Trophoblast cell (in vitro differentiated cells and primary cell): Measurements from ENCODE around the gene EHD2. TPM values are rescaled to one million over a fixed set of nuclear protein-coding genes. Genes with fewer than 3 reads are reported as not detected.
"Not testable (repeated sequence)": the region's sequence is repeated elsewhere in the genome, so short reads cannot be mapped to it uniquely, and the experiment has no call there.

Experiments
- DNase-seq, 2 donors: peaks; one replicate each; pipeline ENCODE4 v3.0.0-alpha.2; 2016
- H2AFZ ChIP-seq: 2 replicates; pipeline ENCODE4 v1.6.1; 2013; ENCODE audit warnings: low read length, moderate library complexity, mild to moderate bottlenecking; ENCODE audit not compliant: insufficient read depth, poor library complexity
- H2AK5ac ChIP-seq: 2 replicates; pipeline ENCODE4 v1.6.1; 2013; ENCODE audit warnings: mild to moderate bottlenecking, low read length
- H2BK120ac ChIP-seq: 2 replicates; pipeline ENCODE4 v1.6.1; 2013; ENCODE audit warnings: low read length, mild to moderate bottlenecking, moderate library complexity; ENCODE audit not compliant: insufficient read depth, poor library complexity
- H2BK12ac ChIP-seq: 2 replicates; pipeline ENCODE4 v1.6.1; 2013; ENCODE audit warnings: mild to moderate bottlenecking, low read length, moderate library complexity
- H2BK5ac ChIP-seq: 2 replicates; pipeline ENCODE4 v1.6.1; 2013; ENCODE audit warnings: low read length, low read depth, moderate library complexity, mild to moderate bottlenecking; ENCODE audit not compliant: poor library complexity
- H3K14ac ChIP-seq: 2 replicates; pipeline ENCODE4 v1.6.1; 2013; ENCODE audit warnings: mild to moderate bottlenecking, low read length
- H3K18ac ChIP-seq: 2 replicates; pipeline ENCODE4 v1.6.1; 2013; ENCODE audit warnings: mild to moderate bottlenecking, low read length
- H3K23ac ChIP-seq: 2 replicates; pipeline ENCODE4 v1.6.1; 2013; ENCODE audit warnings: low read length
- H3K27ac ChIP-seq: 2 replicates; pipeline ENCODE4 v1.5.1; 2013; ENCODE audit warnings: low read depth, mild to moderate bottlenecking, inconsistent platforms, low read length, moderate library complexity
- H3K27me3 ChIP-seq: 2 replicates; pipeline ENCODE4 v1.6.1; 2013; ENCODE audit warnings: inconsistent platforms, mild to moderate bottlenecking, low read length, moderate library complexity; ENCODE audit not compliant: insufficient read depth
- H3K36me3 ChIP-seq, 2 experiments: 1 replicate in 1 of 2; 2 replicates in 1 of 2; pipeline ENCODE4 v1.6.1; 2013; ENCODE audit warnings: low read length in 2 of 2, mild to moderate bottlenecking in 2 of 2, moderate library complexity in 1 of 2; ENCODE audit not compliant: insufficient read depth in 2 of 2, control insufficient read depth in 1 of 2
- H3K4ac ChIP-seq: 2 replicates; pipeline ENCODE4 v1.6.1; 2013; ENCODE audit warnings: low read depth, mild to moderate bottlenecking, low read length, moderate library complexity
- H3K4me1 ChIP-seq, 2 experiments: 1 replicate in 1 of 2; 2 replicates in 1 of 2; pipeline ENCODE4 v1.6.1; 2013; ENCODE audit warnings: low read length in 2 of 2, mild to moderate bottlenecking in 2 of 2, moderate library complexity in 1 of 2; ENCODE audit not compliant: insufficient read depth in 2 of 2, control insufficient read depth in 1 of 2
- H3K4me2 ChIP-seq: 2 replicates; pipeline ENCODE4 v1.6.1; 2013; ENCODE audit warnings: inconsistent platforms, mild to moderate bottlenecking, low read length, moderate library complexity
- H3K4me3 ChIP-seq: 2 replicates; pipeline ENCODE4 v1.5.1; 2013; ENCODE audit warnings: mild to moderate bottlenecking, low read depth, low read length, inconsistent platforms
- H3K79me1 ChIP-seq: one replicate; pipeline ENCODE4 v1.6.1; 2013; ENCODE audit warnings: low read length
- H3K79me2 ChIP-seq: 2 replicates; pipeline ENCODE4 v1.6.1; 2013; ENCODE audit warnings: low read length, mild to moderate bottlenecking; ENCODE audit not compliant: control insufficient read depth, insufficient read depth, poor library complexity
- H3K9ac ChIP-seq: 2 replicates; pipeline ENCODE4 v1.6.1; 2013; ENCODE audit warnings: mild to moderate bottlenecking, low read length
- H3K9me3 ChIP-seq: 2 replicates; pipeline ENCODE4 v1.6.1; 2013; ENCODE audit warnings: low read depth, mild to moderate bottlenecking, control low read depth, inconsistent platforms, low read length; ENCODE audit not compliant: insufficient read depth
- H4K12ac ChIP-seq: 2 replicates; pipeline ENCODE4 v1.6.1; 2013; ENCODE audit warnings: low read depth, mild to moderate bottlenecking, low read length, moderate library complexity
- H4K8ac ChIP-seq: 2 replicates; pipeline ENCODE4 v1.6.1; 2013; ENCODE audit warnings: low read depth, mild to moderate bottlenecking, low read length, moderate library complexity
- H4K91ac ChIP-seq: one replicate; pipeline ENCODE4 v1.6.1; 2013; ENCODE audit warnings: low read depth, mild to moderate bottlenecking, low read length, moderate library complexity
- WGBS: extraction: QIAGEN DNeasy Blood & Tissue Kit; methylation state at CpG from one replicate; pipeline ENCODE4 v1.1.7; 2013; ENCODE audit warnings: missing lambda C conversion rate; ENCODE audit not compliant: insufficient read length, insufficient coverage; ENCODE audit errors: extremely low coverage; 5-methylcytosine and 5-hydroxymethylcytosine counted together
- polyA plus RNA-seq: library from polyadenylated mRNA; stranded (reverse); fragments of 200-250 nt; gene quantifications from 2 replicates; pipeline ENCODE4 v1.2.3, GENCODE V29; 2013

The EHD2 gene
- 47.6 and 50.3 TPM in 2 replicates for polyA plus RNA-seq

GRCh38 chr19:47713046-47714021 is at the start of gene EHD2:
Gene EHD2, plus strand, starts transcription at chr19:47713422. Its CDS starts 3,191 bp downstream, at chr19:47716613.
- Histone ChIP-seq H3K18ac (peak within 1 kb of the TSS; percentile 93), H2BK120ac (peak within 1 kb of the TSS; percentile 70), H3K4me3 (peak within 1 kb of the TSS; percentile 73), H2AFZ (peak within 1 kb of the TSS; percentile 73), H3K79me2 (peaks cover 5% of the 10 kb centered on the region), H3K4me1 (peaks cover 0 to 6% of the 10 kb centered on the region in 2 experiments), H3K27me3 (no peaks in the 10 kb centered on the region), H4K91ac (peak within 1 kb of the TSS; percentile 93), H3K4me2 (peak within 1 kb of the TSS; percentile 38), H3K4ac (peak within 1 kb of the TSS; percentile 82), H4K12ac (peak within 1 kb of the TSS; percentile 67), H3K36me3 (peaks cover 10% of the 10 kb centered on the region in 2 experiments), H3K23ac (no peak within 1 kb of the TSS), H2AK5ac (peak within 1 kb of the TSS; percentile 57), H3K9me3 (peaks cover 2% of the 10 kb centered on the region), H3K27ac (no peak within 1 kb of the TSS), H2BK12ac (peak within 1 kb of the TSS; percentile 23), H3K79me1 (peaks cover 4% of the 10 kb centered on the region), H3K14ac (peak within 1 kb of the TSS; percentile 93), H4K8ac (peak within 1 kb of the TSS; percentile 90), H2BK5ac (peak within 1 kb of the TSS; percentile 50), H3K9ac (no peak within 1 kb of the TSS)
- DNase-seq: peak in 1 of 2 donors; percentile 40
- no CpG with 5 or more reads among the region's 52 CpGs for WGBS

- H3K9me3 ChIP-seq: no peaks in the 10 kb centered on the region
- no peak overlapping the region for H4K8ac ChIP-seq
- no peak overlapping the region for H4K91ac ChIP-seq
- H2AFZ ChIP-seq: no peak overlapping the region
- no peak overlapping the region for H2BK12ac ChIP-seq
- no peak overlapping the region for H3K4me3 ChIP-seq
- DNase-seq: peak; percentile 54 to 92
- H3K4me2 ChIP-seq: peak overlapping the region; percentile 39
- peaks cover 5 to 9% of the 10 kb centered on the region in 2 experiments for H3K36me3 ChIP-seq
- H2AK5ac ChIP-seq: no peak overlapping the region
- no peak overlapping the region for H3K18ac ChIP-seq
- H3K79me1 ChIP-seq: peaks cover 12% of the 10 kb centered on the region
- no peak overlapping the region for H3K9ac ChIP-seq
- H3K14ac ChIP-seq: no peak overlapping the region
- peaks cover 14% of the 10 kb centered on the region for H3K79me2 ChIP-seq
- peak overlapping the region; percentile 21 for H2BK120ac ChIP-seq
- no peaks in the 10 kb centered on the region for H3K27me3 ChIP-seq
- peak overlapping the region; percentile 66 for H3K27ac ChIP-seq
- peak overlapping the region; percentile 49 for H2BK5ac ChIP-seq
- H3K23ac ChIP-seq: no peak overlapping the region
- WGBS: no CpG with 5 or more reads among the region's 3 CpGs
- H3K4ac ChIP-seq: no peak overlapping the region
- no peak overlapping the region for H4K12ac ChIP-seq
- peaks cover 27 to 42% of the 10 kb centered on the region in 2 experiments for H3K4me1 ChIP-seq
Observed at GRCh38 chr19:47663435-47663910, 49.7 kb upstream of the EHD2 start.

GRCh38 chr19:47663911-47664771 is 49.1 kb upstream of the EHD2 start:
- peak; percentile 91 to 97 for DNase-seq
- Histone ChIP-seq H3K27ac (peak overlapping the region; percentile 66), H3K9ac (no peak overlapping the region), H4K91ac (peak overlapping the region; percentile 68), H2AFZ (no peak overlapping the region), H3K4me1 (peaks cover 27 to 42% of the 10 kb centered on the region in 2 experiments), H3K9me3 (no peaks in the 10 kb centered on the region), H3K79me2 (peaks cover 14% of the 10 kb centered on the region), H3K14ac (peak overlapping the region; percentile 3), H3K4me2 (peak overlapping the region; percentile 39), H4K12ac (peak overlapping the region; percentile 11), H2BK5ac (peak overlapping the region; percentile 76), H4K8ac (peak overlapping the region; percentile 5), H2BK120ac (peak overlapping the region; percentile 3), H2AK5ac (peak overlapping the region; percentile 51), H2BK12ac (peak overlapping the region; percentile 63), H3K4ac (peak overlapping the region; percentile 37), H3K4me3 (no peak overlapping the region), H3K23ac (no peak overlapping the region), H3K27me3 (no peaks in the 10 kb centered on the region), H3K18ac (peak overlapping the region; percentile 70), H3K36me3 (peaks cover 5 to 9% of the 10 kb centered on the region in 2 experiments), H3K79me1 (peaks cover 12% of the 10 kb centered on the region)
- WGBS: no CpG with 5 or more reads among the region's 24 CpGs

GRCh38 chr19:47668556-47668955 is 44.7 kb upstream of the EHD2 start:
- H3K9me3 ChIP-seq, H2AFZ ChIP-seq, H2BK5ac ChIP-seq, H3K23ac ChIP-seq, H3K4ac ChIP-seq, H3K18ac ChIP-seq, H3K14ac ChIP-seq, H2AK5ac ChIP-seq, H3K4me3 ChIP-seq, H2BK120ac ChIP-seq, H4K12ac ChIP-seq, H3K79me1 ChIP-seq, H3K79me2 ChIP-seq, H3K4me2 ChIP-seq, H2BK12ac ChIP-seq, H4K8ac ChIP-seq, H3K9ac ChIP-seq, H3K27ac ChIP-seq, H4K91ac ChIP-seq, H3K27me3 ChIP-seq: not testable (repeated sequence)
- peak; percentile 19 to 44 for DNase-seq
- no CpG with 5 or more reads among the region's 13 CpGs for WGBS
- peaks cover 19 to 22% of the 10 kb centered on the region in 2 experiments for H3K36me3 ChIP-seq
- H3K4me1 ChIP-seq: peaks cover 18 to 28% of the 10 kb centered on the region in 2 experiments
